HG02884 (cell line): Measurements from ENCODE around the gene CNOT6.

Experiments used
- ATAC-seq: cut with Tn5 transposase; IDR thresholded peaks from one replicate; pipeline ENCODE4 v1.9.1; 2021; ENCODE audit warnings: mild to moderate bottlenecking, moderate library complexity; ENCODE audit not compliant: unreplicated experiment

The CNOT6 gene

DNA sequence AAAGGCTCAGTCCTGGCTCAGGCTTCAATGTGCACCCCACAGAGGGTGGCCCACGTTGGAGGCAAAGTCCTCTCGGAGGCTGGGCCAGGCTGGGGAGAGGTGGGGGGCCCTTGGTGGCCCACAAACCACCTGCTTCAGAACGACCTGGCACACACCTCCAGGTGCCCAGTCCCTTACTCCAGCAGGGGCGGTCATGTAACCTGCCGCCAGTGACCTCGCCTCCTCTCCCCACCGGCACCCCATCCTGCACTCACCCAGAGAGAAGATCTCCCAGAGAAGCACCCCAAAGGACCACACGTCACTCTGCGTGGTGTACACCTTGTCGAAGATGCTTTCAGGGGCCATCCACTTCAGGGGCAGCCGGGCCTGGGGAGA lies 119.6 kb downstream of the CNOT6 start:
- no peak for ATAC-seq

DNA sequence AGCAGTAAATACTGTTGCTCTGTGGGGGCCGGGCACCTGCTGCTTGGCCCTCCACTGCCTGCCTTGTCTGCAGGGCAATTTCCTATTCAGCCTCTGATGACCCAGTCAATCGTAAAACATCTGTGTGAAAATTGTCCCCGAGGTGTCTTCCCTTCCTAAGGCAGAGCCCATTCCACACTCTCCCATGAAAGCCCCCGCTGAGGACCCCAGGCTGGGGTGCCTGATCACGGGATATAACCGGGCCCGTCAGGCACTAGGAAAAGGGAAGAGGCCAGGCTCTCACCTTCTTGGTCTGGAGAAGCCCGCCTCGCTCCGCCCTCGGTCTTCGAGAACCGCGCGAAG lies 124.3 kb downstream of the CNOT6 start:
- no peak for ATAC-seq

DNA sequence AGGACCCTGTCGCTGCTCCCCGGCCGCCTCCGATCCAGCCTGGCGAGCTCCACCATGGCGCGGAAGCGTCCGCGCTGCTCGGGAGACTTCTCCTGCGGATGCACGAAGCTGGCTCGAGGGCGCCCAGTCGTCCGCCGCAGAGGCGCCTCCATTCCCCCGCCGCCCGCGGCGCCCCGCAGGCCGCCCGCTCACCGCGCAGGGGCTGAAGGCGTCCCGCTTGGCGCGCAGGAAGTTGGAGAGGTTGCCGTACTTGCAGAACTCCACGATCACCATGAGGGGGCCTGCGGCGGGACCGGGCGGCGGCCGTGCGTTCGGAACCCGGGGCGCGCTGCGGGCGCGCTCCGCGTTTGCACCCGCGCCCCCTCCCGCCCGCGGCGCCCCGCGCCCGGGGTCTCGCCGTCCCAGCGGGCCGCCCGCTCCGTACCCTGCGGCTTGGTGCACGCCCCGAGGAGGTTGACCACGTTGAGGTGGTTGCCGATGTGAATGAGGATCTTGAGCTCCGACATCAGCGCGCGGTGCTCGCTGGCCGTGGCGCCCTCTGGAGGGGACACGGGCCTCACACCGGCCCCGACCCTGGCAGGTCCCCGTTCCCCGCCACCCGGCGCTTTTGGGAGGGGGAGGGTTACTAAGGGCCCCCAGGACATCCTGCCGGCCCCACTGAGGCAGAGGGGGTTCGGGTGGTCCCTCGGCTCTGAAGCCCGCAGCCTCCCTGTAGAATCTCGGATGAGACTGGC lies 124.8 kb downstream of the CNOT6 start:
- ATAC-seq = no peak

DNA sequence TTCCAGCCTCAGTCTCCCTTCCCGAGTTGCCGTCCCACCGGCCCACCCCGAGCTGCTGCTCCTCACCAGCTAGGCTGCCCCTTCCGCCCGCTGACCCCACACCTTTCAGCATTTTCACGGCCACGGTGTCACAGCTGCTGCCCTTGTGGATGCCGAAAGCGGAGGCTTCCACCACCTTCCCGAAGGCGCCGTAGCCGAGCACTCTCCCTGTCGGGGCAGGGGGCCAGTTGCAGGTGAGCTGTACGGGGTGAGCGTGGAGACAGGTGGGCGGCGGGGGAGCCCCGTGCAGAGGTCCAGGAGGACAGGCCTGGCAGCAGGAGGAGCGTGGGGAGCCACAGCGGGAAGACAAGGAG lies 125.4 kb downstream of the CNOT6 start:
- ATAC-seq = no peak

DNA sequence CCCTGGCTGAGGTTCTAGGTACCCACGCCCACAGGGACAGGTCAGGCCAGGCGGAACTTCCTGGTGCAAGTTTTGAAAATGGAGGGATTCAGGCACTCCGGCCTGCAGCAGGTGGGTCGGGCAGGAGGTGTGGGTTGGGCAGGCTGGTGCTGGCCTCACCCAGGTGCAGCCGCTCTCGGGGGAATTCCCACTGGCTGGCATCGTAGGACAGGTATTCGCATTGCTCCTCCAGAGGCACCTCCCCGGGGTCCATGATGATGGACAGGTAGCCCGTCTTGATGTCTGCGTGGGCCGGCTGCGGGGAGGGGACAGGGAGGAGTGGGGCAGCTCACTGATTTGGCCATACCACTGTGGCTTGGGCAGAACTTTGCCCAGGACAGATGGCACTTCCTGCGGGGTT lies 125.8 kb downstream of the CNOT6 start:
- ATAC-seq = no peak

DNA sequence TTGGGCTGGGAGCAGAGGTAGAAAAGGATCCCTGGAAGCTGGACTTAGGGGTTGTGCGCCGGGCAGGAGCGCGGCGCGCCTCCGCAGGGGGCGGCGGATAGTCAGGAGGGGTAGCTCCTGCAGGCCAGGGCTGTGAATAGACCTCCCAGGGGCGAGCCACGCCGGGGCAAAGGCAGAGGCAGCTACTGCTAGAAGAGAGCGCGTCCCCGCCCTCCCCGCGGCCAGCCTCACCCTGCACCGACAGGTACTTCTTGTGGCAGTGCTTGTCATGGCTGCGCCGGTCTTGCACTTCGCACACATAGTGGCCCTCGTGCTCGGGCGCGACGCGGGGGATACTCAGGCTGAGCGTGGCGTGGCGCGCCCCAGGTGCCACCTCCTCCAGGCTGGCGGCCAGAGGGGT lies 127.1 kb downstream of the CNOT6 start:
- no peak for ATAC-seq

DNA sequence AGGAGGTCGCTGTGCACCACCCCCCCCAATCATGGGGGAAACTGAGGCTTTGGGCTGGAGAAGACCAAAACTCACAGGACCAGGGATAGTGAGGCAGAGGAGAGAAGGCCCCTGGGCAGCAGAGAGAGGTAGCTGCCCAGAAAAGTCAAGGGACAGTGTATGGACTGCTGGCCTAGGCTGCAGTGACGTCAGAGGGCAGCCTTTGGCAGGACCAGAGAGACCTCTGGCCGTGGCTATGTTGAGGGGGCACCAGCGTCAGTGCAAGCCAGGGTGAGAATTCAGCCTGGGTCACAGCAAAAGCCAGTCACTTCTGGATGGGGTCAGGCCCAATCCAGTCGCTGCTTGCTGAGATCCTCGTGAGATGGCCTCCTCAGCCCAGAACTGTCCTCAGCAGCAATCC lies 128.7 kb downstream of the CNOT6 start:
- no peak for ATAC-seq

DNA sequence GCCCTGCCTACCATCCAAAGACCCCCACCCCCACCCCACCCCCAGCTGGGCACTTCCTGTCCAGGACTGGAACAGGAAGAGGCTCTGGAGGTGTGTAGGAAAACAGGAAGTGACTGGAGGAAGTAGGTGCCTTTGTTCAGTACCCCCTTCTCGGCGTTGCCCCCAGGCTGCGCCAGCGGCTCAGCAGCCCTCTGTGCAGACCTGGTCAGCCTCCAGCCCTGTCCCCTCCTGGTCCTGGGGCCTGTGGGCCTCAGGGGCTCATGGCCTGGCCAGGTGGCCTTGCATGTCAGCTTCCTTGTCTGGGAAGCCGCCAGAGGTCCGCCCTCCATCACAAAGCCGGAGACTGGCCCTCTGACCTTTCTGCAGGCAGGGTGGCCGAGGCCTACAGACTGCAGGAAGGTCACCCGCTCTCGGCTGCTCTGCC lies 129.2 kb downstream of the CNOT6 start:
- ATAC-seq = no peak

DNA sequence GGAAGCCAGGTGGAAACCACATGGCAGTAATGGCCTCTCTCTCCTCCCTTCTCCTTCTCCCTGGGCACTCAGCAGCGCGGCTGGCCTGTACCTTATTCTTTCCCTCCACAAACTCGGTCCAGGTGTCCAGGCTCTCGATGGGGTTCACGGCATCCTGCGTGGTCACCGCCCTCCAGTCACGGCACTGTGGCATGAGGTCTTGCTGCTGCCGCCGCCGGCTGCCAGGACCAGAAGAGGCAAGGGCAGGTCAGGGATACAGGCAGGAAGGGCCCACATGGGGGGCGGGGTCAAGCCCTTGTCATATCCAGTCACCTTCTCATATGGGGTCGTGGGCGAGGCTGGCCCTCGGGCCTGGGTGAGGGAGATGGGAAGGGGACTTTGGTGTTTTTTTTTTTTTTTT lies 129.7 kb downstream of the CNOT6 start:
- no peak for ATAC-seq

DNA sequence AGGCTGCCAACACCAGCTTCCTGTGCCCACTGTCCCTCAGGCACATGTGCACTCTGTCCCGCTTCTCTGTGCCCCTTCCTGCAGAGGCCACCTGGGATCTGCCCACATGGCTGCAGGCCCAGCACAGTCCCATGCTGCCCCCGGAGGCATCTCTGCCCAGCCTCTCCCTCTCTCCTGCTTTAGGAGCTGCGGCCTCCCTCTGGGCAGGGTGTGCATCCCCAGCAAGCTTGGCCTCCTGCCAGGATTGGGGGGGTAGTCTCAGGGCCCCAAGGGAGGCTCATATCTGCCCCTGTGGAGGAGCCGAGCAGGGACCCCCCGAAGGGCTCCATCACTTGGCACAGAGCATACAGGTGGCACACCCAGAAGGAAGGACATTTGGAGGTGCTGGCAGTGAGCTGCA lies 130.4 kb downstream of the CNOT6 start:
- ATAC-seq = no peak

DNA sequence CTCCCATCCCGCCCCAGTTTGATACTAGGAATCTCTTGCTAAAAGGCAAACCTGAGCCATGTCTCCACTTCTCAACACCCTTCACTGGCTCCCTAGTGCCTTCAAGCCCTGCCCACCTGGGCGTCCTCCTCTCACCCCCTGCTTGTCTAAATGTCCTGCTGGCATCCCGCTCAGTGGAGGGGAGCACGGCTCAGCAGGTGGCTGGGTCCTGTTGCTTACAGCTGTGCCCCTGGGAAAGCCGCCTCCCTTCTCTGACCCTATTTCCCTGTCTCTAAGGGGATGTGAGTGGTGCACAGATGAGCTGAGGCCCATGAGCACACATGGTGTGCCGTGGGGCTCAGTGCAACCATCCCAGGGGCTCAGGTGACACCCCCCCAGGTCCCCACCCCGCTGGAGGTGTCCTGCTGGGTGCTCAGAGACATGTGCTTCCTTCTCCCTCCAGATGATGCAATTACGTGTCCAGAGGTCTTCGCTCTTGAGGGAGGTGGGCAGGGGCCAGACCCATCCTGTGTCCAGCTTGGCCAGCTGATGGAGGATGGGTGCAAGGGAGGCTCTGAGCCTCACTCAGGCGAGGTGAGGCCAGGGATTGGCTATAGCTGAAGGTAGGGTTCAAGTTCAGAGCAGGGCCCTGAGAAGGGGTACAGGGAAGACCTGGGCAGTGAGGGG lies 131.1 kb downstream of the CNOT6 start:
- ATAC-seq = no peak

DNA sequence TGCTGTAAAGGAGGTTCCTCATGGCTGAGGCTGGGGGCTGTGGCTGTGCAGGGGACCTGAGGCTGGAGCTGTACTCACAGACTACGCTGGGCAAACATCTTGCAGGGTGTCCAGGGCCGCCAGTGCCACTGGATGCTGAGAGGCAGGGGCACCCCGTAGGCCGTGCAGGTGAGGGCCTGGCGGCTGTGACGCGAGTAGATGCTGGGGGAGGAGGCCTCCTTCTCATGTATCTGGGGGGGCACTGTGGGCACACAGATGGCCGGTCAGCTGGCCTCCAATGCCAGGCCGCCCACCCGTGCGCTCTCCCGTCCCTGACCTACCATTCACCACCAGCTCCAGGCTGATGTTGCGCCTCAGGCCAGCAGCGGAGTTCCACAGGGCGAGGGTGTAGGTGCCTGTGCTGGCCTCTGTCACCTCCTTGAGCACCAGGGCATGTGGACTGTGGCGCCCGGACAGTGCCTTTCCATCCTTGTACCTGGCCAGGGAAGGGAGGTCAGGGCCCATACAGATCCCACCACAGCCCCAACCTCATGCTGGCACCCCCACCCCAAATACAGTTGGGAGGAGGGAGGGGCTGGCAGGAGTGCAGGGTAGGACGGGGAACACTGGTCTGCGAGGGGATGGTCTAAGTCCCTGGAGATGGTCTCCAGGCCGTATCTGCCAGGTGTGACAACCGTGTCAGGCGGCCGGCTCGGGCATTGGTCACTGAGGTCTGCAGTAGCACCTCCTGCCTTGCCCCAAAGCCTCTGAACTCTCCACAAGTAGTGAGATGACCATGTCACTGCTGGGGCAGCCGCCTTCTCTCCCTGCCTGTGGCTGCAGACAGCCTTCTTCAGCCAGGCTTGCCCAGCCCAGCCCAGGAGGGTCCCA lies 131.8 kb downstream of the CNOT6 start:
- ATAC-seq = no peak

DNA sequence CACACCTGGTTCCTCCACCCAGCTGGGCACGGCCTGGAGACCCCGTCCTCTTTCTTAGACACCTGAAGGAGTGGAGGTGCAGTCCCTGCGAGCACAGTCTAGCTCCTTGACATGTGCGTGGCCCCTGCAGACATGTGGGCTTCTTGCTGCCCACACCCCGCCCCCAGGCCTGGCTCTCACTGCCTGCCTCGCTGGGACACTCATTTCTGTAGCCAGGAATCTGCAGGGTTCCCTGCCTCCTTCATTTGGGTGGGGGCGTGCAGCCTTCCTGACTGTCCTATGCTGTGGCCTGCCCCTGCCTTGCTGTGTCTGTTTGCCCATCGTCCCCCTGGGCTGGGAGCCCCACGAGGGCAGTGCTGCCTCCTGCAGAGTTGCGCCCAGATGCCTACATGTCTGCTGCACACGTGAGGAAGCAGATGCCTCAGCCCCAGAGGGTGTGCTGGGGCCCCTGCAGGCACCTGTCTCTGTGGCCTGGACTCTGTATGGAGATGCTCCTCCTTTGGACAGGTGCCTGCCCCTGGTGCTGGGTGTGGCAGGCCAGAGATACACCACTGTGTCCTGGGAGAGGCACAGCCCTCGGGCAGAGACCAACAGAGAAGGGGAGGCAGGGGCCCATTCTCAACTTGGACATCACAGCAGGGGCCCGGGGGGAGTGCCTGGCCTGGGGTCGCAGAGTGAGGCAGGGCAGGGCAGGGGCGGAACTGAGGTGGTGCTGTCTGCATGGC lies 132.6 kb downstream of the CNOT6 start:
- ATAC-seq = no peak

DNA sequence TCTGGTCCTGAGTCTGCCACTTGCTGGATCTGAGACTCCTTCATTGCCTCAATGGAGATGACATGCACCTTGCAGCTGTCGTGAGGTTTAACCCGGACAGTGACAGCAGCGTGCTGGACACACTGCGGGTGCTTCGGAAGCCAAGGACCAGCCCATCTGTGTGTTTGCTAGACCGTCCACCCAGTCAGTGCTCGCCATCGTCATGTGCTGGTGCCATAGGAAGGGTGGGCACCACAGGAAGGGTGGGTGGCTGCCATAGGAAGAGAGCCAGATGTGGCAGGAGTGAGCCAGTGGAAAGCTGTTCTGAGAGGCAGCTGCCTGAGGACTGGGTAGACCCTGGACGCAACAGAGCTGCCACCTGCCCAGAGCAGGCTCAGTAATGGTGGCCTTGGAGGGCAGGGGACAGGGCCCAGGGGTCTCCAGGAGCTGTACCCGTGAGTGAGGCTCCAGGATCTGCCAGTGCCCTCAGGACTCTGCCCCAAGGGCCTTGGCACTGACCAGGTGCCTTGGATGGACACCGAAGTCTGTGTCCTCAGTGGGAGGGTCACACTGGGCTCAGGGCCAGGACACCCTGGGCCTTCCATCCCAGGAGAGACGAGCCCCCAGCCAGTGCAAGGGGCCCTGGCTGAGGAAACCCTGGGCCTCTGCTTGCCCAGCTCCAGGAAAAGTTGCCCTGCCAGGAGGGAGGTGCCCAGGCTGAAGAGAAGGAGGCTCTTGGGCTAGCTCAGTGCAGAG lies 133.4 kb downstream of the CNOT6 start:
- no peak for ATAC-seq
